ENCODE data around the gene HTRA1.

DNA sequence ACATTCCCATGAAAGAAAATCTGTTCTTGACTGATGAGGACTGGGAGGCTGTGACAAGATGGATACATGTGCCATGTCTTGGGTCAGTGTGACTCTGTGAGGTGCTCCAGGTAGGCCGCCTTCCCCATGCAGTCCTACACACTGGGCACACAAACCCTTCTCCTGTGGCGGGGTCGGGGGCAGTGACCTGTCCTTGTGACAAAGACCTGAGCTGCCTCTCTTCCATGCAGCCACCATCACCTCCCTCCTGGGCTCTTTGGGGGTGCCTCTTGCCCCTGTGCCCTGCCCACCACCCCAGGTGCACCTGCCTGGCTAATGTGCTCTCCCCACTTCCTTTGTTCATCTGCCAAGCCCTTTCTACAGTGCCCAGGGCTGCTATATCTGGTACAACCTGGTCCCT, 63.5 kb downstream of the HTRA1 start:
- TF ChIP-seq, protein P1, sequence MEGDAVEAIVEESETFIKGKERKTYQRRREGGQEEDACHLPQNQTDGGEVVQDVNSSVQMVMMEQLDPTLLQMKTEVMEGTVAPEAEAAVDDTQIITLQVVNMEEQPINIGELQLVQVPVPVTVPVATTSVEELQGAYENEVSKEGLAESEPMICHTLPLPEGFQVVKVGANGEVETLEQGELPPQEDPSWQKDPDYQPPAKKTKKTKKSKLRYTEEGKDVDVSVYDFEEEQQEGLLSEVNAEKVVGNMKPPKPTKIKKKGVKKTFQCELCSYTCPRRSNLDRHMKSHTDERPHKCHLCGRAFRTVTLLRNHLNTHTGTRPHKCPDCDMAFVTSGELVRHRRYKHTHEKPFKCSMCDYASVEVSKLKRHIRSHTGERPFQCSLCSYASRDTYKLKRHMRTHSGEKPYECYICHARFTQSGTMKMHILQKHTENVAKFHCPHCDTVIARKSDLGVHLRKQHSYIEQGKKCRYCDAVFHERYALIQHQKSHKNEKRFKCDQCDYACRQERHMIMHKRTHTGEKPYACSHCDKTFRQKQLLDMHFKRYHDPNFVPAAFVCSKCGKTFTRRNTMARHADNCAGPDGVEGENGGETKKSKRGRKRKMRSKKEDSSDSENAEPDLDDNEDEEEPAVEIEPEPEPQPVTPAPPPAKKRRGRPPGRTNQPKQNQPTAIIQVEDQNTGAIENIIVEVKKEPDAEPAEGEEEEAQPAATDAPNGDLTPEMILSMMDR (IDR thresholded peaks at IDR 0.05): no peak
- TF ChIP-seq POLR2AphosphoS5 (IDR thresholded peaks at IDR 0.05) (no peak), POLR2A (IDR thresholded peaks at IDR 0.05) (no peak)

Measured in breast epithelium (tissue), 3 donors.